HuH-7.5 (cell line): ENCODE results near the gene LRFN5.
"Not testable (repeated sequence)": the region's sequence is repeated elsewhere in the genome, so short reads cannot be mapped to it uniquely, and the experiment has no call there.

Source experiments
- DNase-seq: peaks from one replicate; pipeline ENCODE4 v3.0.0; 2011; ENCODE audit warnings: low spot score

Gene LRFN5

DNA sequence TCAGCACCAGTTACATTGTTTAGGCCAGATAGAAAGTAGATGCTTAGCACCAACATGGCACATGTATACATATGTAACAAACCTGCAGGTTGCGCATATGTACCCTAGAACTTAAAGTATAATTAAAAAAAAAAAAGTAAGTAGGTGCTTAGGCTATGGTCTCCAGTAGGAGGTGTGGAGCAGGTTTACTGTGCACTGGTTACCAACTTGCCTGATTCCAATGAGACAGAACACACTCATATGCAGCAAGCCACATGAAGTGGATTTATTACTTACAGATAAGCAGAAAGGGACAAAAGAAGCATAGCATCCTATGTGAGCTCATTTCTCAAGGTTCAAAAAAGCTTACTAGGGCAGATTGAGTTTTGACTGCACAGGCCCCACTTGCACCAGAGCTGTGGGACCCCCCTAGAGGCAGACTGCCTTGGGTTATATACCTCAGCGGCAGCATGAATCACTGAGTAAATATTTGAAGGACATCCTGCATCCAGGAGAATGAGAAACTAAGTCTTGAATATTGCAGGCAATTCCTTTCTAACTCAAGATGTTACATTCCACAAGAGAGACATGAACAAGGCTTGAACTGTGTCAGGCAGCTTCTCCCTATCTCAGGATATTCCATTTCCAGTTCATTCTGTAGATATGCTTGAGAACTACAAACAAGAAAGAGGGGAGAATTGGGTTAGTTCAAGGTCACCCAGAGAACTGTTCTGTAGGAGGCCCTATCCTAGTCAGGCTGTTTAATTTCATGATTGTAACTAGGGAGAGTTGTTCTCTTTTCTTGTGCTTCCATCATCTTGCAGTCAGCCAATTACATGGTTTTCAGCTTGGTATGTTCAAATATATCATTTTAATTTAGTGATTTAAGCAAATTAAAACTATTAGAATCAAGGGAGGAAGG is 30.1 kb downstream of the LRFN5 start:
- no peak for DNase-seq

DNA sequence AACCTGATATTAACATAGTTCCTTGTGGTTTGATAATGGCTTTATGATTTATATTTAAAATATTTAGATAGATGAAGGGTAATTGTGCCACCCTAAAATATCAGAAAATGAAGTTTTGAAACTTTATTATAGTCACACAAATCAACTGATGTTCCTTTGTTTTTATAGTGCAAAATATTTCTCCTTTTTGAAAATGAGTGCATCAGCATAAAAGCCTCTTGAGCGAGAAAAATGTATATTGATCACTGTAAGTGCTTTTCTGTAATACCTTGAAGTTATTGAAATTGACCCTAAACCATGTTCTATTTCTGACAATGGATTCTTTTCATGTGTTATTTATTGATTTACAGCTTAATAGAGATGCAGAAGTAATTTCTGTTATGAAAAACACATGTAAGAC is 35.0 kb downstream of the LRFN5 start:
- DNase-seq, result no peak

DNA sequence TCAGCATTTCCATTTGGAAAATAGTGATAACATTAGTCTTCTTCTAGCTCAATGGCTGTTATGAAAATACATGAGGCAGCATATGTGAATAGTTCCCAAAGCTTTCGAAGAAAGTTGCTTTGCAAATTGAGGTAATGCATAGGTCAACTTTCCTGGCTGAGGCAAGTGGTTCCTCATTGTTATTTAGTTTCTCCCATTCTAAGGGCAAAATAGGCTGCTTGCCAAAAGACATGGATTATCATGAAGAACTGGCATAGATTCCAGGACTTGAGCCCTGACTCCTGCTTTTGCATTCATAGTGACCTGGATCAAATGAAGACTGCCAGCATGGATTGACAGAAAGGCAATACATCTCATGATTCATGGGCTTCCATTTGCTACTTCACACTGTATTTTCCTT is 35.7 kb downstream of the LRFN5 start:
- no peak for DNase-seq

DNA sequence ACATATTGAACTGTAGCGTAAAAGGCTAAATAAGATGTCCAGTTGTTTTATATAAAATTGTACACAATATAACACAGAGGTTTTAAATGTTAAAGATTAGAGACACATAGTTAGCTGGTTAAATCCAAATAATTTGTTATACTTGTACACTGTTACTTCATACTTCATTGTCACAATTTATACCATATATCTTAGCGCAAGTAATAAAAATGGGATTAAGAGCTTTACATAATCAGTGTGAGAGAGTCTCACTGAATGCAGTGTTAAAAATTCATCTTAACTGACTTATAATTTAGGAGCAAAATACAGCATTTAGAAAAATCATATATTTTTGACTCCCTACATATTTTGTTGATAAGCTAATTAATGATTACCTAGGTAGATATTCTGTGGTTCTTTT is 36.1 kb downstream of the LRFN5 start:
- DNase-seq, result no peak

DNA sequence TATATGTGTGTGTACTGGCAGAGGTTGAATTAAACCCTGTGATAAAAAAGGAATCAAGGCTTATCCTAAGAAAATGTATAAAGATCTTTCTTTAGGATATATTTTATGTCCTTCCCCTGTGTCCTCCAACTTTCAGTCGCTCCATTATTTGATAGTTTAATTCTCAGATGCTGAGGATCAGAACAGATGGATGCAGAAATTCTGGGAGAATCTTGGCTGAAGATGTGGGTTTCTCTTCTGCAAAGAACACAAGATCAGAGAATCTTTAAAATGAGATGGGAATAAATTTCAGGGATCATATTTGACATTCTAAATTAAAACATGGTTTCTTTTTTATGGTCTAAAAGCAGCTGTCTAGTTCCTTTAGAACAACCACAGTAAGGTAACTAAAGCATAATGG is 37.9 kb downstream of the LRFN5 start:
- no peak for DNase-seq

DNA sequence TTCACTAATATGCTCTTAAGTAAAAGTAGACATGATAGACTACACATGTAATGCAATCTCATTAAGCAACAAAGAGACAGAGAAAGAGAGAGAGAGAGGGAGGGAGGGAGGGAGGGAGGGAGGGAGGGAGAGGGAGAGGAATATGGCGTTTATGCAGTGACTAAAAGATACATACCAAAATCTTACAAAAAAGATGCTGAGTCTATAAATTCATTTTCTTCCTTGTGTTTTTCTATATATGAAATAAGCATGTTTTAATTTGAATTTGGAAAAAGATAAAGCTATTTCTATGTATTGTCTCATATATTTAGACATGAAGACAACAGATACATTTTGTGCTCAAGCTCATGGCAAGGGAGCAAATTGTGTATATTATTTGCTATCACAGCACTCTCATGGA is 44.1 kb downstream of the LRFN5 start:
- DNase-seq, result no peak

DNA sequence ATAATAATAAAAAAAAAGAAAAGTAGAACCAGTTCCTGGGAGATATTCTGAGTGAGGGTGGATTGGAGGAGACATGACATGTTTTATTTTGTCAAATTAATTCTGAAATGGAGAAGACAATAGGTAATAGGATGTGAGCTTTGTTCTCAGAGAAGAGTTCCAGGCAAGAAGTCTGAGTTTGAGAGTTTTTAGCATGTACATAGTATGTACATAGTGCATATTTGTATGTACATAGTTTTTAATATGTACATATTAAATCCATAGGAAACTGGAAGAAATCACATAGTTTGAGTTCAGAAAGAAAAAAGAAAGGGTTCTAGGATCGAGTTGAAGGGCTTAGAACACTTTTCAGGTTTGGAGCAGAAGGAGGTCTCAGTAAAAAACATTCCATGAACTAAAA is 47.5 kb downstream of the LRFN5 start:
- no peak for DNase-seq

DNA sequence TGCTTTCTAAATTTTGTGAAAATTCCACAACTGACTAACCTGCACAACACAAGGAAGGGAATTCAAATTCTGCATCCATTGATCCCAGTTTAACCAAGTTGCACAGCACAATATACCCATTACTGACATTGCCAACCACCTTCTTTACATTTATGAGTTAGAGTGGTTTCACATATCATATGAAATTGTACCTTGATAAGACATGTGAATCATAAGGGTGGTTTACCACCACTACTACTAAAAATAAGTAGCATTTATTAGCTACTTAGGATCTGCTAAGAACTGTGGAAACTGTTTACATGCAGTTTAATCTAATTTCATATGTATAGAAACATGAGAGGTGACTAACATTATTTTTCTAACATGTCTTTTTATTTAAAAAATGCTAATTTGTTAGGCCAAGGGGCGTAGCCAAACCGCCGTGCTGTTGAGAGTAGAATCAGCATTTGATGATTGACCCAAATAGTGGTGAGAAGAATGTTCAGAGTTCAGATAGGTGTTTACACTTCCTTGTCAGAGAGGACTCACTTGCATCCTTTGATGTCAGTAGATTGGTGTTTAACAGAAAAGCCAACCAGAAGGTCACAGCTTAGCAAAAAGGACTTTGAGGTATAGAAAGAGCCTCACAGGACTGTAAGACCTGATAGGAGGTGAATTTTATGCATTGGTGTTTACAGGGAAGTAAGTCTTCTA is 56.2 kb downstream of the LRFN5 start:
- no peak for DNase-seq

DNA sequence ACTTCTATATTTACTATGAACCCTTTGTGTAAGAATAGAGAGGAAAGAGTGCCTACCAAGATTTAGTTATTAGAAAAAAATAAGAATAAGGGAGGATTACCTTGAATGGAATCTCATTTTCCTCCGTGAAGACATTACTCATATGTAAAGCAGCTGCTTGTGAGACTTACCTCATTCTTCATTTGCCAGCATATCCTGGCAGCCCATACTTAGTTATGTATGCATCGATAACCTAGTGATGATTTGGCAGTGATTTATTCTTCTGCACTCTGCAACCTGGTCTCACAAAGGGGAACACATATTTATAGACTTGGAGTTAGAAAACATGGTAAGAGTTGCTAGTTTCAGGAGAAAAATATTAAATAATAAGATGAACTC is 56.8 kb downstream of the LRFN5 start:
- no peak for DNase-seq

DNA sequence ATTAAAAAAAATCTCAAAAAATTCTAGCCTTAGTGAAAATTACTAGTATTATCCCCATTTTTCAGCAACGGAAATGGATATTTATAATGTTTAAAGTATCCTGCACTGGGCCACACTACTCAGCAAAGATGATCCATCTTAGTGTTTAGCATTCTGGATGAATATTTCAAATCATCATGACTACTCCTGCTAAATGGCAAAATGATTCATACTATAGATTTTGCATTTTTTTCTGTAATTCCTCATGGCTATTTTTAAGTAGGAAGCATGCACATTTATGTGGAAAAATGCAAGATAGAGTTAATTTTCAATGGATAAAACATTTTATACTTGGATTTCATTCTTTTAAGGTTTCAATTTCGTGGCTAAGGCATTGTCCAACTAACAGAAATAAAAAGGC is 59.6 kb downstream of the LRFN5 start:
- DNase-seq, result no peak

DNA sequence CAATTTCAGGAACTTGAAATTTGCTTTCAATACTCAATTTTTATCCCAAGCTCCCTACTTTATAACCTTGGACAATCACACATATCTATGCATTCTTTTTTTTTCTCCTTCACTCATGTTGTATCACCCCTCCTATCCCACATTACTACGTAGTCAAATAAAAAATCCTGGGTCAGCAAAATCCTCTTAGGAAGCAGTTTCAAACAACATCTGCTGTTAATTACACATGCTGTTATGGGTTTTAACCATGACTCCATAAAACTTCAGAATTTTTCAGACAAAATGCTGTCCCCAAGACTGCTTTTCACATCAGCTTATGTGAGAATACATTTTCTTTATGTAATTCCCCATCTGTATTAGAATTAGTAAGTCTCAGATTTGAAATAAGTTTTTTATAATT is 61.7 kb downstream of the LRFN5 start:
- DNase-seq, result no peak

DNA sequence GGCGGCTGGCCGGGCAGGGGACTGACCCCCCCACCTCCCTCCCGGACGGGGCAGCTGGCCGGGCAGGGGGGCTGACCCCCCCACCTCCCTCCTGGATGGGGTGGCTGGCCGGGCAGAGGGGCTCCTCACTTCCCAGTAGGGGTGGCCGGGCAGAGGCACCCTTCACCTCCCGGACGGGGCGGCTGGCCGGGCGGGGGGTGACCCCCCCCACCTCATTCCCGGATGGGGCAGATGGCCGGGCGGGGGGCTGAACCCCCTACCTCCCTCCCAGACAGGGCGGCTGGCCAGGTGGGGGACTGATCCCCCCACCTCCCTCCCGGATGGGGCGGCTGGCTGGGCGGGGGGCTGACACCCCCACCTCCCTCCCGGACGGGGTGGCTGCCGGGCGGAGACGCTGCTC is 66.9 kb downstream of the LRFN5 start:
- DNase-seq, result not testable (repeated sequence)

DNA sequence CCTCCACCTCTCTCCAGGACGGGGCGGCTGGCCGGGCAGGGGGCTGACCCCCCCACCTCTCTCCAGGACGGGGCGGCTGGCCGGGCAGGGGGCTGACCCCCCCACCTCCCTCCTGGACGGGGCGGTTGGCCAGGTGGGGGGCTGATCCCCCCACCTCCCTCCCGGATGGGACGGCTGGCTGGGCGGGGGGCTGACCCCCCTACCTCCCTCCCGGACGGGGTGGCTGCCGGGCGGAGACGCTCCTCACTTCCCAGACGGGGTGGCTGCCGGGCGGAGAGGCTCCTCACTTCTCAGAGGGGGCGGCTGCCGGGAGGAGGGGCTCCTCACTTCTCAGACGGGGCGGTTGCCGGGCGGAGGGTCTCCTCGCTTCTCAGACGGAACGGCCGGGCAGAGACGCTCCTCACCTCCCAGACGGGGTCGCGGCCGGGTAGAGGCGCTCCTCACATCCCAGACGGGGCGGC is 67.9 kb downstream of the LRFN5 start:
- DNase-seq, result not testable (repeated sequence)

DNA sequence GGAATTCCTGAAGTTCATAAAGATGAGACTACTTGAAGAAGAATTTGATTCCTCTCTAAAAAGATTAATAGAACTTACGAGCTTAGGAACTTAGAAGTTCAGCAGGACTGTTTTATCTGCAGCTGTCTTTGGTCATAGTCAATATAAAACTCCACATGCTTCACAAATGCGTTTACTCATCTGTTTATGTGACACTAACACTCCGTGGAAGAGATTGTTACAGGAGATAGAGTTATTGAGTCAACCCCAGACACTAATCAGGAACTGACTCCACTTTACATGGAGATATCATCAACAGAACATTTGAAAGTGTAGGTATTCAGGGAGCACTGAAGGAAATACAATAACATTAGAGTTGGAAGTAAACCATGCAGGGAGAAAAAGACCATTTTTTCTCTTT is 92.8 kb downstream of the LRFN5 start:
- no peak for DNase-seq

DNA sequence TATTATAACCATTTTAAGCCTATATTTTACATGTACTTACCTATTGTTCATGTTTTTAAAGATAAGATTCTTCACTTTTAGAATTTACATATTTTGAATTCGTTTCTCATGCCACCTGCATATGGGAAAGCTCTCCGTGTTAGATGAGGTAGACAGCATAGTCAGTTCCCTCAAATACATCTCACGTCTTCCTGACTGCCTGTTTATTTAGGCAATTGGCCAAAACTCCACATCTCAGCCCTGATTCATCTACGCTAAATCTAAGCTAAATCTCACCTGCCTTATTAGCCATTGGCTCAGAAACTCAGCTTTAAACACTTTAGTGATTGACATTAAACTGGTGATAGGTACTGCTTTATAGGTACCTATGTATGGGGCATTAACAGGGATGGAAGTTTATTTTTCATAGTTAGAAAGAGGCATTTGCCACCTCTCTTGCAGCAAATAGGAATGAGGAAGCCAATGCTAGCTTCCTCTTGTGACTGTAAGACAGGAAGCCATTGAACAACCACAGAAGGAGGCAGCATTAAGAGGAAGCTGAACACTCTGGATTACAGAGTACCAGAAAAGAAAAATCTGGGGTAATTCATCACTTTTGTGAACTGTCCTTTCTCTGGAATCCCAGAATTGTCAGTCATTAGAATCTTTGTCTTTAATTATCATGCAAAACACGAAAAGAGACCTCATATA is 111.9 kb downstream of the LRFN5 start:
- DNase-seq, result no peak

DNA sequence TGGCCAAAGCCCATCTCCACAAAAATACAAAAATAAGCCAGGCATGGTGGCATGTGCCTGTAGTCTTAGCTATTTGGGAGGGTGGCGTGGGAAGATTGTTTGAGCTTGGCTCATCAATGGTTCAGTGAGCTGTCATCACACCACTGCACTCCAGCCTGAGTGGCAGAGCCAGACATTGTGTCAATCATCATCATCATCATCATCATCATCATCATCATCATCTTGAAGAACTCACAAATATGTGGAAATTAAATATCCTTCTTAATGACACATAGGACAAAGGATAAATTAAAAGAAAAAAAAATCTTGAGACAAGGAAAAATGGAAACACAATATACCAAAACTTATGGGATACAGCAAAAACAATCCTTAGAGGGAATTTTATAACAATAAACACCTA is 132.5 kb downstream of the LRFN5 start:
- DNase-seq, result no peak

DNA sequence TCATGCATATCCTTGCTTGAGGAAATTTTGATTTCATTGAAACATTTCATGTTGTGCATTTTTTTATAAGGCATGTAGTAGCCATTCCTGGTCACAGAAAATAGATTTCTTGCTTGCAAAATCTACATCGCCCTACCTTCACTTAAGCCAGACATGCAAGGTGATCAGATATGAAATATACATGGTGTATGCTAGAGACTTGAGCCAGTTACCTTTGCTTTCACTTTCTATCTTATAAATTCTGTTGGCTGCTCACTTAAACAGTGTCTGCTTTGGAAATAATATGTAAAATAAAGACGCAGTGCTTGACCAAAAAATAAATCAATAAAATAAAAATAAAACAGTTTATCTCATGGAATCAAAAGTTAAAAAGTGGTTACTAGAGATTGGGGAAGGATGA is 136.5 kb downstream of the LRFN5 start:
- no peak for DNase-seq

DNA sequence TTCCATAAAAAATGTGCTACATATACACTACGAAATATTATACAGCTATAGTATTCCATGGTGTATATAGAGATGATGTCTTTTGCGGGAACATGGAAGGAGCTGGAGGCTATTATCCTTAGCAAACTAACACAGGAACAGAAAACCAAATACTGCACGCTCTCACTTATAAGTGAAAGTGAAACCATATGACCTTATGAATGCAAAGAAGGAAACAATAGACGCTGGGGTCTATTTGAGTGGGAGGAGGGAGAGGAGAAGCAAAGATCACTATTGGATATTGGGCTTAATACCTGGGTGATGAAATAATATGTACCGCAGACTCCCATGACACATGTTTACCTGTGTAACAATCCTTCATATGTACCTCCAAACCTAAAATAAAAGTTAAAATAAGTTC is 142.8 kb downstream of the LRFN5 start:
- no peak for DNase-seq

DNA sequence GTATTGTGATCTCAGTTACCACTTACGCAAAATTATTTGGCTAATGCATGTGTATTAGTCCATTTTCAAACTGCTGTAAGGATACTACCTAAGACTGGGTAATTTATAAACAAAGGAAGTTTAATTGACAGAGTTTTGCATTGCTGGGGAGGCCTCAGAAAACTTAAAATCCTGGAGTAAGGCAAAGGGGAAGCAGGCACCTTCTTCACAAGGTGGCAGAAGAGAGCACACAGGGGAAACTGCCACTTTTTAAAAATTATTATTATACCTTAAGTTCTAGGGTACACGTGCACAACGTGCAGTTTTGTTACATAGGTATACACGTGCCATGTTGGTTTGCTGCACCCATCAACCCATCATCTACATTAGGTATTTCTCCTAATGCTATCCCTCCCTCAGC is 143.9 kb downstream of the LRFN5 start:
- not testable (repeated sequence) for DNase-seq

DNA sequence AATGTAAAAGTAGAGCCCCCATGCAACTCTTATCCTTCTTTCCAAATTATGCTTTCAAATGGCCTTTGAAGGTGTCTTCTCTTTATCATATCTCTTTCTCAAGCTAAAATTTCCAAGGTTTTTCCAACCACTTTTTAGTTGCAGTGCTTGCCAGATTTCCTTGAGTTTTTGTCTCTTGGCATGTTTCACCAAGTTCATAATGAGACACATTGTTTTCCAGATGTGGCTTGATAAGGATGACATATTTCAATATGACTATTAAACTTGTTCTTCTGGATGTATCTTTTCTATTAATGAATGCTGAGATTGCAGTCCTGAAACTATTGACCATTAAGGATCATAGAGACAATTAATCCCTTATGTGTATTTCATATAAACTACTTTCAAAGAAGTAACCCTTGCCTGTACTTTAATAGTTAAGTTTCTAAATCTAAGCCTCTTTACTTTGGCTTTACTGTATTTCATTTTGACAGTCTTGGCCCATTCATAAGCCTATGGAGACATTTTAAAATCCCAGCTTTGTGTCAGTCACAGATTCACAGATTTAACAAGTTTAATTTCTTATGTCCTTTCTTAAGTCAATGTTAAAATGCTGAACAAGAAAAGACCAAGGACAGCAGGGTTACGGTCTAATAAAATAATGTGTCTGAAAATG is 151.5 kb downstream of the LRFN5 start:
- DNase-seq, result no peak

DNA sequence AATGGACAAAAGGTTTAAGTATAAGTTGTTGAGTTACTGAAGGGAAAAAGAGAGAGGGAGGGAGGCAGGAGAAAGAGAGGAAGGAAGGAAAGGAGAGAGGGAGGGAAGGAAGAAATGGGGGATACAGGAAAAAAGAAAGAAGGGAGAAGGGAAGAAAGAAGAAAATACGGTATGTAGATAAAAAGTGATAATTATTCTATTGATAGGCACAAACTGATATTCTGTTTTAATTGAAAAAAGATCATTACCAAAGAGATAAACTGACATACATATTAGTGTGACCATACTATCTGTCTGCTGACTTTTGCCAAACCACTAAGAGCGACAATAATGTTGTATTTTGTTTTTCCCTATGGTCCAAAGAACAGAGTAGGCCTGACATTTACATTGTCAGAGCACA is 154.5 kb downstream of the LRFN5 start:
- DNase-seq, result no peak

DNA sequence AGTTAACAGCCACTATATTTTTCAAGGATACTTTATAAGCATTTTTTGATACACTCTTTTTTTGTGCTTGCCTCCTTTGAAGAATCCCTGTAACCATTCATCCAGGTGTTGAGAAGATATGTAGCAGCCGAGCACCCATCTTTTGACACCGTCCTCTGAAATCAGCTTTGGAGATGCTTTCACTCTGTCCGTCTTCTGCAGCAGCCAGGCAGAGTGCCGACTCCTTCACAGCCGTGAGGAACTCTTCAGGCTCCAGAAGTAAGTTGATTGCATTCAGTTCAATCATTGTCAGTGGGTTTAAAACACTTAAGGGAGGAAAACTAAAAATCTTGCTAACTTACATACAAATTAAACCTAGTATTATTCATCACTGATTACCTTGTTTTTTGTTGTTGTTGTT is 160.1 kb downstream of the LRFN5 start:
- no peak for DNase-seq
